Measurements from ENCODE around the gene EXD3.

EXD3 gene

GRCh38 chr9:137449081-137449844 is 26.3 kb upstream of the EXD3 start:
- no peak overlapping the region for H3K4me3 ChIP-seq (ENCODE audit: low read depth, low read length)
- DNase-seq (ENCODE audit: low read depth), result no peak
- no peak for TF ChIP-seq CTCF (IDR thresholded peaks at IDR 0.05; ENCODE audit: insufficient read depth, low read depth, low read length, missing control alignments)

- TF ChIP-seq CTCF (IDR thresholded peaks at IDR 0.05; ENCODE audit: insufficient read depth, low read depth, low read length, missing control alignments), result no peak
- no peak overlapping the region for H3K4me3 ChIP-seq (ENCODE audit: low read depth, low read length)
- no peak for DNase-seq (ENCODE audit: low read depth)
Measured at GRCh38 chr9:137448602-137448962, 25.6 kb upstream of the EXD3 start.

- no peak overlapping the region for H3K4me3 ChIP-seq (ENCODE audit: low read depth, low read length)
- TF ChIP-seq CTCF (IDR thresholded peaks at IDR 0.05; ENCODE audit: insufficient read depth, low read depth, low read length, missing control alignments), result no peak
- DNase-seq (ENCODE audit: low read depth), result no peak
Measured at GRCh38 chr9:137447722-137448601, 25.0 kb upstream of the EXD3 start.

GRCh38 chr9:137446851-137447471 is 24.0 kb upstream of the EXD3 start:
- no peak for TF ChIP-seq CTCF (IDR thresholded peaks at IDR 0.05; ENCODE audit: insufficient read depth, low read depth, low read length, missing control alignments)
- no peak for DNase-seq (ENCODE audit: low read depth)
- no peak overlapping the region for H3K4me3 ChIP-seq (ENCODE audit: low read depth, low read length)

- TF ChIP-seq CTCF (IDR thresholded peaks at IDR 0.05; ENCODE audit: insufficient read depth, low read depth, low read length, missing control alignments), result no peak
- DNase-seq (ENCODE audit: low read depth), result no peak
- H3K4me3 ChIP-seq (ENCODE audit: low read depth, low read length), result no peak overlapping the region
Measured at GRCh38 chr9:137445930-137446431, 23.0 kb upstream of the EXD3 start.

- TF ChIP-seq CTCF (IDR thresholded peaks at IDR 0.05; ENCODE audit: insufficient read depth, low read depth, low read length, missing control alignments), result peak; percentile 84
- DNase-seq (ENCODE audit: low read depth), result peak; percentile 83
- no peak overlapping the region for H3K4me3 ChIP-seq (ENCODE audit: low read depth, low read length)
Measured at GRCh38 chr9:137445275-137445807, 22.4 kb upstream of the EXD3 start.

Data from GM12865 (cell line).